Neural crest cell (in vitro differentiated cells): Measurements from ENCODE around the gene PITX2. TPM values are rescaled to one million over a fixed set of nuclear protein-coding genes. Genes with fewer than 3 reads are reported as not detected.
A peak's percentile ranks its signal among the peaks of the same experiment; 100 is the strongest.

Source experiments
- DNase-seq: peaks from one replicate; pipeline ENCODE4 v3.0.0; 2021; ENCODE audit warnings: low read depth, mixed read lengths, low spot score
- H3K27ac Mint-ChIP-seq: one replicate; pipeline ENCODE4 v1.8.0; 2021; ENCODE audit warnings: mild to moderate bottlenecking, mixed read lengths; ENCODE audit not compliant: unreplicated experiment
- H3K27me3 Mint-ChIP-seq: 2 replicates; pipeline ENCODE4 v1.8.0; 2021; ENCODE audit warnings: low read depth, mild to moderate bottlenecking, mixed read lengths
- H3K36me3 Mint-ChIP-seq: 2 replicates; pipeline ENCODE4 v1.8.0; 2021; ENCODE audit warnings: low read depth, mild to moderate bottlenecking, mixed read lengths
- H3K4me1 Mint-ChIP-seq: 2 replicates; pipeline ENCODE4 v1.8.0; 2021; ENCODE audit warnings: mixed read lengths
- H3K4me3 Mint-ChIP-seq: one replicate; pipeline ENCODE4 v1.8.0; 2021; ENCODE audit warnings: mild to moderate bottlenecking, mixed read lengths
- H3K9me3 Mint-ChIP-seq: 2 replicates; pipeline ENCODE4 v1.8.0; 2021; ENCODE audit warnings: mixed read lengths
- CTCF ChIP-seq: fragments of 200-600 bp; sonication (generic); conservative IDR thresholded peaks from 2 replicates; pipeline ENCODE4 v1.5.0; 2021; ENCODE audit warnings: antibody characterized with exemption, mild to moderate bottlenecking
- total RNA-seq: library from RNA; stranded (reverse); gene quantifications from 2 replicates; pipeline ENCODE4 v1.2.1, GENCODE V29; 2021

PITX2 gene
- total RNA-seq, 1 donor from 2014 or later = 0.58 TPM

DNA sequence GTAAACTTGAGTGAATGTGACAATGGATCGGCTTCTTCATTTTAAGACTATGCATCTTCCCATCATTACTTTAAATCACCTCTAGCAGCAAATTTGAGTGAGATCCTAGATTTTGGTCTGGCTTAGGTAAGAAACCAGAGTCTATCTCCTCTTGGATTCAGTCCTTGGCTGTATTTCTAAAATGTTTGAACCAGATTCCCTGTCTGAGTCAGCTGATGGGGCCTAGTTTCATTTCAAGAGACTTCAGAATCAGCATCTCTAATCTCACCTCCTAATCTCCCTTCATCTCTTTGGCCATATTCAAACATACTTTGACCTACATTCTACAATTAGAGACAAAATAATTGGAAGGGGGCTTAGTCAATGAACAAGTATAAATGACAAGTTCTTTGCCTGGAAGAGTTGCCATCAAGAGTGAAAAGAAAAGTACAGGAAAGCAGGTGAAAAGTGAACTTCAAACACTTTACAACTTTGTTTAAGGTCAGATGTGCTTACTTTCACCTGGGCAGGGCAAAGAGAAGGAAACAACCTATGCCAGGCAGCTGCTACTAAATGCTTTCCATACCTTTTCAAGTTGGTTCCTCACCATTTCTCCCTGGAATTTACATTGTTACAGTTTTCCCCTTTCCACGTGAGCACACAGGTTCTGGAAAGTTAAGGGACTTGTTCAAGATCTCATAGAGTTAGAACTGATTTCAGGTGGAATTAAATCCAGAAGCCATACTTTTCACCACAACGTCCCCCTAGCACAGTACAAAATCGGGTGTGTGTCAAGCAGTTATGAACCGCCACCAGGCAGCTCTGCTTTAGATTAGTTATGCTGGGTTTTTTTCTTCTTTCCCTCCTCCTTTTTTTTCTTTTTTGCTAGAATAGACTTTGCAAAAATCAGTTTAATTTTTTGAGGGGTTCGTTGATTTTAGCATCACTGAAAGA is 30.7 kb upstream of the PITX2 start:
- H3K27ac Mint-ChIP-seq = no peak overlapping the region
- no peaks in the 10 kb centered on the region for H3K36me3 Mint-ChIP-seq
- no peak overlapping the region for H3K4me3 Mint-ChIP-seq
- no peaks in the 10 kb centered on the region for H3K9me3 Mint-ChIP-seq
- no peak for TF ChIP-seq CTCF
- DNase-seq = no peak
- H3K27me3 Mint-ChIP-seq = peaks cover 30% of the 10 kb centered on the region
- no peaks in the 10 kb centered on the region for H3K4me1 Mint-ChIP-seq

DNA sequence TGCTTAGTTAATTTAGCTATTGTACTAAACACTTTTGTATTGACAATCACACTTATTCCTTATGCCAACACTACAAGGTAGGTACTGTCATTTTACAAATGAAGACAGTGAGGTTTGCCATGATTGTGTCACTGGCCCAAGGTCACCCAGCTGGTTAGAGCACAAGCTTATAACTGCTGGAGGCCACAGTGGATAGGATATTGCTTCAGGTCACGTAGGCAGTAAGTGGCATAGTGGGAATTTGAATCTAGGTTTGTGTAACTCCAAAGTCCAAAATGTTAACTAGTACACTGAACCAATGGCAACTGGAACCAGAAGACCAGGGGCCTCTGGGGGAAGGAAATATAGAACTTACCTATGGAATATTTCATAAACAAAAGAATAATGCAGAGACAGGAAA is 21.1 kb upstream of the PITX2 start:
- no peak for DNase-seq
- H3K4me3 Mint-ChIP-seq = no peak overlapping the region
- H3K27me3 Mint-ChIP-seq = peaks cover 93% of the 10 kb centered on the region
- peaks cover 5% of the 10 kb centered on the region for H3K4me1 Mint-ChIP-seq
- H3K36me3 Mint-ChIP-seq = no peaks in the 10 kb centered on the region
- H3K9me3 Mint-ChIP-seq = no peaks in the 10 kb centered on the region
- H3K27ac Mint-ChIP-seq = no peak overlapping the region
- no peak for TF ChIP-seq CTCF

- no peak overlapping the region for H3K4me3 Mint-ChIP-seq
- H3K4me1 Mint-ChIP-seq = peaks cover 5% of the 10 kb centered on the region
- no peak overlapping the region for H3K27ac Mint-ChIP-seq
- DNase-seq = no peak
- no peaks in the 10 kb centered on the region for H3K36me3 Mint-ChIP-seq
- TF ChIP-seq CTCF = no peak
- H3K9me3 Mint-ChIP-seq = no peaks in the 10 kb centered on the region
- H3K27me3 Mint-ChIP-seq = peaks cover 98% of the 10 kb centered on the region
Observed at GRCh38 chr4:110643096-110643495, 20.2 kb upstream of the PITX2 start.

GRCh38 chr4:110641218-110641617 is 18.3 kb upstream of the PITX2 start:
- no peak overlapping the region for H3K27ac Mint-ChIP-seq
- peaks cover 11% of the 10 kb centered on the region for H3K4me1 Mint-ChIP-seq
- H3K4me3 Mint-ChIP-seq = peak overlapping the region; percentile 6
- peaks cover 100% of the 10 kb centered on the region for H3K27me3 Mint-ChIP-seq
- DNase-seq = no peak
- H3K36me3 Mint-ChIP-seq = no peaks in the 10 kb centered on the region
- no peaks in the 10 kb centered on the region for H3K9me3 Mint-ChIP-seq
- TF ChIP-seq CTCF = no peak

DNA sequence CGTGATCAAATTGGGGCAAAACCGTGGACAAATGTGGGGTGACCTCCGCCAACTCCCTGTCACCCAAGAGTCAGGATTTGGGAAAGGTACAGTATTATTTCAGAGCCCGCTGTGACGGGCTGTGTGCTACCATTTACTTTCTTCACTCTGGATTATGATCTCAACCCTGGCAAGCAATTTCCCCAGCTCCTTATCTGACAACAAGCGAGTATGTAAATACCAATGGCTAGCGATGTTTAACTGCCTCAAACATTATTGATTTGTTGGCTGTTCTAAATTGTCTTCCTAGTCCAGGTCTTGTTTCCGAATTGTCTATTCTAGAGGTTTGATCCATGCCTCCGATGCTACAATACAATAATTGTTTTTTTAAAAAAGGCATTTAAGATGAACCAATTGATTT is 17.7 kb upstream of the PITX2 start:
- H3K36me3 Mint-ChIP-seq = no peaks in the 10 kb centered on the region
- TF ChIP-seq CTCF = no peak
- no peaks in the 10 kb centered on the region for H3K9me3 Mint-ChIP-seq
- peaks cover 11% of the 10 kb centered on the region for H3K4me1 Mint-ChIP-seq
- no peak overlapping the region for H3K27ac Mint-ChIP-seq
- peaks cover 99% of the 10 kb centered on the region for H3K27me3 Mint-ChIP-seq
- DNase-seq = no peak
- H3K4me3 Mint-ChIP-seq = peak overlapping the region; percentile 6
